Cardiac fibroblast (primary cell): ENCODE results near the gene ROPN1.

ENCODE experiments used
- DNase-seq, 2 donors: peaks; one replicate each; pipeline versions ENCODE4 v3.0.0 to v3.0.0-alpha.2; 2010; ENCODE audit warnings: low read depth in 2 of 2
- H3K4me3 ChIP-seq, 2 donors: replicated peaks in 1 of 2; 1 replicate in 1 of 2; 2 replicates in 1 of 2; pipeline ENCODE4 v1.5.1; 2011; ENCODE audit warnings: low read depth in 2 of 2, low read length in 2 of 2, mild to moderate bottlenecking in 2 of 2, moderate library complexity in 1 of 2
- CTCF ChIP-seq: IDR thresholded peaks from one replicate; pipeline ENCODE4 v1.5.1; 2011; ENCODE audit warnings: low read depth, mild to moderate bottlenecking, low read length, inconsistent platforms

Gene ROPN1

GRCh38 chr3:123951522-123952447 is 40.1 kb downstream of the ROPN1 start:
- H3K4me3 ChIP-seq = no peak overlapping the region
- DNase-seq = no peak
- TF ChIP-seq CTCF = no peak

- no peak for TF ChIP-seq CTCF
- peak in 1 of 2 donors; percentile 72 for DNase-seq
- H3K4me3 ChIP-seq = no peak overlapping the region
Measured at GRCh38 chr3:123949641-123950040, 42.3 kb downstream of the ROPN1 start.

DNA sequence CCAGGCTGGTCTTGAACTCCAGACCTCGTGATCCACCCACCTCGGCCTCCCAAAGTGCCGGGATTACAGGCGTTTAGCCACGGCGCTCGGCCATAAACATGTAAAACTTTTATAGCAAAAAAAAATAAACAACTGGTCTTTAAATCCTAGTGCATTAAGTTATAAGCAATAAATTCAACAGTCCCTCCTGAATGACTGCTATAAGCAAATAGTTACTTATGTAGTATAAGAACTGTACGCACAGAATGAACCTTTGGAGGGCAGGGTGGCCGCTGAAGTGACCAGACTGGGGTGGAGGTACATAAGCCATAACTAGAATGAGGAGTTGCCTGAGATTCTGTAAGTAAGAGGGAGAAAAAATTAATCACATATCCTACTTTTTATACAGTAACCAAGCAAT is 43.5 kb downstream of the ROPN1 start:
- H3K4me3 ChIP-seq = no peak overlapping the region
- no peak for DNase-seq
- no peak for TF ChIP-seq CTCF

GRCh38 chr3:123947482-123947881 is 44.4 kb downstream of the ROPN1 start:
- H3K4me3 ChIP-seq = no peak overlapping the region
- DNase-seq = no peak
- TF ChIP-seq CTCF = no peak

DNA sequence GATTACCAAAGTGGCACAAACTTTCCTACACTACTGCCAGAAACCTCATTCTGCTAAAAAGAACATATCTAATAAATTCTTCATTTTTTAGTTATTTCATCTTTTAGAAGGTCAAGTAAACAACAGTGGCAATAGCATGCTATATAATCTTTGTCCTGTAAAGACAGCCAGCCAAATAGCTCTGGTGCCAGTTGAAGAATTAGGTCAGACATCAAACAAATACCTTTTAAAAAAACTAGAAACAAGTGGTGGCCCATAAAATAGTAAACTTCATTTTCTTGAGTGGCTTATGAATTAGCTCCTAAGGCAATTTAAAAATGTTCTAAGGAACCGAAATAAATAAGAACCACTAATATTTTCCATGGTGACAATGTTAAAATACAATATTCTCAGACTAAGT is 50.4 kb downstream of the ROPN1 start:
- no peak overlapping the region for H3K4me3 ChIP-seq
- no peak for DNase-seq
- TF ChIP-seq CTCF = no peak

- peak in 1 of 2 donors; percentile 24 for DNase-seq
- TF ChIP-seq CTCF = no peak
- no peak overlapping the region for H3K4me3 ChIP-seq
Measured at GRCh38 chr3:123941121-123941520, 50.8 kb downstream of the ROPN1 start.
